Epidermal melanocyte (primary cell): Measurements from ENCODE around the gene JMJD4.

Experiments used
- DNase-seq: peaks from one replicate; pipeline ENCODE4 v3.0.0; 2011; ENCODE audit warnings: low spot score; ENCODE audit not compliant: insufficient read length

The JMJD4 gene, protein sequence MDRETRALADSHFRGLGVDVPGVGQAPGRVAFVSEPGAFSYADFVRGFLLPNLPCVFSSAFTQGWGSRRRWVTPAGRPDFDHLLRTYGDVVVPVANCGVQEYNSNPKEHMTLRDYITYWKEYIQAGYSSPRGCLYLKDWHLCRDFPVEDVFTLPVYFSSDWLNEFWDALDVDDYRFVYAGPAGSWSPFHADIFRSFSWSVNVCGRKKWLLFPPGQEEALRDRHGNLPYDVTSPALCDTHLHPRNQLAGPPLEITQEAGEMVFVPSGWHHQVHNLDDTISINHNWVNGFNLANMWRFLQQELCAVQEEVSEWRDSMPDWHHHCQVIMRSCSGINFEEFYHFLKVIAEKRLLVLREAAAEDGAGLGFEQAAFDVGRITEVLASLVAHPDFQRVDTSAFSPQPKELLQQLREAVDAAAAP

DNA sequence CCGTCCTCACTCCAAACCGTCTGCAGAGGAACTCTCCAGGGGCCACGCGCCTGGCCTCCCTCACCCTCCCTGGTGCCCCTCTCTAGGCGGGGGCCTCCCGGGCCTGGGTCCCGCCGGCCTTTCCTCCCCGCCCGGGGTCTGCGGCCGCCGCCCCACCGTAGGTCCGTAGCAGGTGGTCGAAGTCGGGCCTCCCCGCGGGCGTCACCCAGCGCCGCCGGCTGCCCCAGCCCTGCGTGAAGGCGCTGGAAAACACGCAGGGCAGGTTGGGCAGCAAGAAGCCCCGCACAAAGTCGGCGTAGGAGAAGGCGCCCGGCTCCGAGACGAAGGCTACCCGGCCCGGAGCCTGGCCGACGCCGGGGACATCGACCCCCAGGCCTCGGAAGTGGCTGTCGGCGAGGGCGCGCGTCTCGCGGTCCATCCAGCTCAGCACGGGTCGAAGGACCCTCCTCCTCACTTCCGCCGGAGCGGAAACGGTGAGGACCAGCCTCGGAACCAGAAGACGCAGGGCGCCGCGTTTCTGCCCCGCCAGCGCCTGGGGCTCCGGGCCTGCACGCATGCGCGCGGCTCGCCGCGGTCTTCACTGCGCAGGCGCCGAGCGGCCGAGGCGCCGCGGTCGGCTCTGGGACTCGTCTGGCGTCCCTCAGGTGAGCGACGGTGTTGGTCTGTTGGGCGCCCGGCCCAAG, at the start of gene JMJD4, which contains the start of gene SNAP47:
Gene JMJD4 (minus strand): TSS at position 447 of the 683 bp plus-strand sequence. CDS start 29 bp downstream, at position 418.
Gene SNAP47 (plus strand): TSS at position 580 of the 683 bp plus-strand sequence. CDS start 12,302 bp downstream, outside the sequence.
- DNase-seq, result peak; percentile 91

DNA sequence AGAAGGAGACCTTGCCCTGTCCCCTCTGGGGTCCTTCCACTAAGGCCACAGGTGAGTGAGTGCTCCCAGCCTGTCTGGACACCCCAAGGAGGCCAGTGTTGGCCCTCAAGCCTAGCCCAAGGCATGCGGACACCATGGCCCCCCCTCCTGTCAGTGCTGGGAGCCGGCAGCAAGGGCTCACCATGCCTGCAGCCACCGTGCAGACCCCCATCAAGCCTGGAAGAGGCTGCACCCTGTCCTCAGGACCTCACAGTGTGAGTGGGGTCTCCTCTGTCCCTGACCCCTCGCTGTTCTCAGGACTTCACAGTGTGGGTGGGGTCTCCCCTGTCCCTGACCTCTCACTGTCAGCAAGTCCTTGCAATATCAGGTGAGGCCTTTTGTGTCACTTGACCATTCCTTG, 47.1 kb upstream of the JMJD4 start:
- no peak for DNase-seq

DNA sequence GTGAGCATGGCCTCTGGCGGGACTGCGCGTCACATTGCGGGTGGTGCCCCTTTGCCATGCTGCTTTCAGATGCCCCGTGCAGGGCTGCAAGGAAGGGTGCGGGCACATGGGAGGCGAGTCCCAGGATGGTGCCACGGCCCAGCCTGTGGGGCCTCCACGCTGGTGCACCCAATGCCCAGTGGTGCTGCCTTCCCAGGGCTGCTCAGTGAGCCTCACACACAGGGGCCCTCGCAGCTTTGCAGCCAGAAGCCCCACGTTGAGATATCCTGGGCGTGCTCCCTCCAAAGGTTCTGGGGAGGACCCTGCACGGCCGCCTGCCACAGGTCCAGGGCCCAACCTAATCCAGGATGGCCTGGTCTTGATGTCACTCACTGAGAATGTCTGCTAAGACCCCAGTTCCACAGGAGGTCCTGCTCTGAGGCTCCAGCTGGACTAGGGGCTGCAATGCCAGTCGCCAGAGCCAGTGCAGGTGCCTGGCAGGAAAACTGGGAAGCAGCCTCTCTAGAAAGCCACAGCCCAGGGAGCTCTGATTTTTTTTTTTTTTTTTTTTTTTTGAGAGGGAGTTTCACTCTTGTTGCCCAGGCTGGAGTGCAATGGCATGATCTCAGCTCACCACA, 46.3 kb upstream of the JMJD4 start:
- no peak for DNase-seq

DNA sequence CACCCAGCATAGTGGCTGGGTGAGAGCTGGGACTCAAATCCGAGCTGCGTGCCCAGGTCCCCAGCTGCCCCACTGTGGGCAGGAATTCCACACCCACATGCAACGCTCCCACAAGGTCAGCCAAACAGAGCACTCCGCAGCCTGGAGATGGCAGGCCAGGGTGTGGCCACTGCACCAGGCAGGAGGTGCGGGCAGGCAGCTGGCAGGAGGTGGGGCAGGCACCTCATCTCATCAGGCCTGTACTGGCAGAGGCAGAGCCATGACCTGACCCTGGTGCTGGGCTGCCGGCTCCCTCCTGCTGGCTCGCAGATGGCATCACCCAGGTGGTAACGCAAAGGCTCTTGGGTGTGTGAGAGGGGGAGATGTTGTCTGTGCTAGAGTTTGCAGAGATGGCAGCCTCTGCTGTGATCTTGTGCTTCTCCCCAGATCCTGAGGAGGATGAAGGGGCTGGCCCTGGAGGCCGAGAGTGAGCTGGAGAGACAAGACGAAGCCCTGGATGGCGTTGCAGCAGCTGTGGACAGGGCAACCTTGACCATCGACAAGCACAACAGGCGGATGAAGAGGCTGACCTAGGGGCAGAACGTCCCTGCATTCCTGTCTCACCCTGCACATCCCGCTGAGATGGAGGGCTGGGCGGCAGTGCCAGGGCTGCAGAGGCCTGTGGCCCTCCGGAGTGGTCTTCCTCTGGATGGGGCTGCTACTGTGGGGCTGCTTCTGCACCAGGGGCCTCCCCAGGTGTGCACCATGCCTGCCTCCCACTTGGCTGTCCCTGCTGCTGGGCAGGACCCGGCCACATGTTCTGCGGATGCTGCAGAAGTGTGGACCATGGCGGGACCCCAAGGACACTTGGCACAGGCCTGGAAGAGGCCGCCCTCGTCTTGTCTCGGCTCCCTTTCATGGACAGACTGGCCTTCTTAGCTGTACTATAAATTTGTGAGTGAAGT, 45.3 kb upstream of the JMJD4 start:
- no peak for DNase-seq

DNA sequence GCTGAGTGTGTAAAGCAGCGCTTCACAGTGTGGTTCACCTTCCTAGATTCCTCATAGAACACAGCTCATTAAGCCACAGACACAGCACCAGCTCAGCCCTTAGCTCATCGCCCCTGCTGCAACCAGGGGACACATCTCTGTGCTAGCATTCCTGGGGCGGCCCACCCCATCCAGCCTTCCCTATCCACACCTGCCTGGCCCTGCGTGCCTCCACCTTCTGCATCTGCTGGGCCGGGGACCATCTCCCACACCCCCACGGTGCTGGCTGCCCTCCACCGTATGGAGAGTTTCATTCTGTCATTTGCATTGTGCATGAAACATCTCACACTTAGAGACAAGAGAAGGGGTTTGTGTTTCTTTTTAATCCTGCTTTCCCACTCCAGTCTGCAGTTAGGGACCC, 44.6 kb upstream of the JMJD4 start:
- DNase-seq, result no peak

DNA sequence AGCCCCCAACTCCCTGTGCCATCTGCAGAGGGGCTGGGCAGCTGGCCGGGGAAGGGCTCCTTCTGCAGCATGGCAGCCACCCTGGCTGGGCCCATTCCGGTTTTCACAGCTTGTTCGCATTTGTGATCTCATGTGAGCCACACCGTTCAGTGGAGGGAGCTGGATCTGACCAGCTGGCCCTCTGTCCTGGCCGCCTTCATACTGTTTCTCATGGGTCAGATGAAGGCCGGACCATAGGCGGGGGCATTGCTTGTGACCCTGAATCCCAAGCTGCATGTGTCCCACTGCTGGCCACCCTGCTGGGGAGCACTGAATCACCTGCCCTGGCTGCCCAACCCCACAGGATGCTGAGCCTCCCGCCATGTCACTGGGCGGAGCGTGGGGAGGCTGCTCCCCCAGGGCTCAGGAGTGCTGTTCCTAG, 43.9 kb upstream of the JMJD4 start:
- DNase-seq, result no peak

DNA sequence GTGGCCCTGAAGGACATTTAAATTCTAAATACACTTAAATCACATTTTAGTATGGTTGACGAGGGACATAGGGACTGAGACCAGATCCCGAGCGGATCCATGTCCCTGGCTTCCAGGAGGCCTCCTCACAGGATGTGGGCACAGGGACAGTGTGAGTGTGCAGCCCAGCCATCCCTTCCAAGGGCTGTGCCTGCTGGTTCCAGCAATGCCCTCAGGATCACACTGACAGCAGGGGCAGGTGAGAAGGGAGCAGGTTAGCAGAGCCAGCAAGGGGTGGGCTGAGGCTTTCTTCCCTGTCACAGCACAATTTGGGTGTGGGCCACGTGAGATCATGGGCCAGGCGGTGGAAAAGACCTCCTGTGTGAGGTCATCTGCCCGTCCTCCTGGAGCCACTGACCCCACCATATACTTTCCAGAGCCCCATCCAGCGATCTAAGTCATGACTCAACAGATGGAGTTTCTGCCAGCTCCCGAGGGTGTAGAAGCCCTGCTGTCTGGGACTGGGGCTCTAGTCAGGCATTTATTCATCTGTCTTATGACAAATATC, 43.4 kb upstream of the JMJD4 start:
- DNase-seq, result no peak

DNA sequence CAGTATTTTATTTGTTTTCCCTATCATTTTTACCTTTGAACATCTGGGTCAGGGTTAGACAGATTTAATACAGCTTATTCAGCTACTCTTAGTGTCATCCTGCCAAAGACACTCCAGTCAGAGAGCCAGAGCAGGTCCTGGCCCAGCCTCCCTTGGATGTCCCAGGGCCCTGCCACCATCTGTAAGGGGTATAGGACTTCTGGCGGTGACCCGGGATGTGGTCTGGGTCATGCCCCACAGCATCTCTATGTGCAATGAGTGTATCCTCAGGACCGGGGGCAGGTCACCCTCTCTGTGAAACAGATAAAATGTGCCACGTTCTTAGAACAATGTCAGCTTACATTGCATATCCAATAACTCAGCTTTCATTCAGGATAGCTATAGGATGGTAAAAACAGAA, 42.5 kb upstream of the JMJD4 start:
- DNase-seq, result no peak

DNA sequence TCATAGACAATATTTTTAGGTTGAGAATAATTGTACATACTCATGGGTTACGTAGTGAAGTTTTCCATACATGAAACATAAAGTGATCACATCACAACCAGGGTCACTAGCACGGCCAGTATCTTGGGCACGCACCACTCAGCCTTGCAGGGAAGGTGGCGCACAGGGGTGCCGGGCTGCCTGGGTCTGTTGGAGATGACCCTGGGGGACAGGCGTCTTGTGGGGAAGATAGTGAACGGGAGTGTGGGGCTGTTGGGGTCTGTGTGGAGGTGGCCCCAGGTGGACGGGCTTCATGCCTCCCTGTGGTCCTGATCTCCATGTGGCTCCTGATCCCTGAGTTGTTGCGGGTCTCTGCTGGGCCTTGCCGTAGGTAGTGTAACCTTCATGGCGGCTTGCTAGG, 42.1 kb upstream of the JMJD4 start:
- DNase-seq, result no peak

DNA sequence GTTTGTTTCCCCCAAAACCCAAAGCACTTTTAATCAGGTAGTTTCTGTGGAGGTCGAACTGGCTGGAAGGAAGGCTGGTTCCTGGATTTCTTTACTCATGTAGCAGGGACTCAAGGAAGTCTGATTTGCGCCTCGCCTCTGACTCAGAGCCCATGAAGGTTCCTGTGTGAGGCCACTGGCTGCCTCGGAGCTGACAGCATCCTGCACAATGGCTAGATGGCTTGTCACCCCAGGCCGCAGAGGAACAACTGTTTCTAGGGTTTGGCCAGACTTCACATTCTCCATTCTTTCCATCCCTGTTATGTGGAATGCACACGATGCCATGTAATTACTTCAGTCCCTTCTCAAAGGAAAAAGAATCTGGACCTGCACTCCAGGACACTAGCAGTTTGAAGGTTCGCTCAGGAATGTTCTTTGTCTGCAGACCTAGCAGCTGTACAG, 41.2 kb upstream of the JMJD4 start:
- DNase-seq, result peak; percentile 79

DNA sequence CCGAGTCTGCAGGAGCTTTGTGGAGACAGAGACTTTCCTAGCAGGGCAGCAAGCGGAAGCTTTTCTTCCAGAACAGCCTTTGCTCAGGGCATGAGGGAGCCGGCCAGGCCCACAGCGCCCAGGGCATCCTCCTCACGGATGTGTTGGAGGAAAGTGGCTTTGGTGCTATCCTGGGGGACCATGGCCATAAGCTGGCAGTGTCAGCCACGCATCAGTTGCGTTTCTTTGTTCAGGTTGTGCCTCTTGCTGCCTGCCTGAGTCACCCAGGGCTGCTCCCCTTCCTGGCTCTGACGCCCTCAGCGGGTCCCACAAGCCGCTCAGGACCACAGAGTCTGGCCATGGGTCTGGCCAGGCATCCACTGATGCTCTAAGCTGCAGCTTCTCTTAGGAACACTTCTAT, 40.7 kb upstream of the JMJD4 start:
- no peak for DNase-seq

DNA sequence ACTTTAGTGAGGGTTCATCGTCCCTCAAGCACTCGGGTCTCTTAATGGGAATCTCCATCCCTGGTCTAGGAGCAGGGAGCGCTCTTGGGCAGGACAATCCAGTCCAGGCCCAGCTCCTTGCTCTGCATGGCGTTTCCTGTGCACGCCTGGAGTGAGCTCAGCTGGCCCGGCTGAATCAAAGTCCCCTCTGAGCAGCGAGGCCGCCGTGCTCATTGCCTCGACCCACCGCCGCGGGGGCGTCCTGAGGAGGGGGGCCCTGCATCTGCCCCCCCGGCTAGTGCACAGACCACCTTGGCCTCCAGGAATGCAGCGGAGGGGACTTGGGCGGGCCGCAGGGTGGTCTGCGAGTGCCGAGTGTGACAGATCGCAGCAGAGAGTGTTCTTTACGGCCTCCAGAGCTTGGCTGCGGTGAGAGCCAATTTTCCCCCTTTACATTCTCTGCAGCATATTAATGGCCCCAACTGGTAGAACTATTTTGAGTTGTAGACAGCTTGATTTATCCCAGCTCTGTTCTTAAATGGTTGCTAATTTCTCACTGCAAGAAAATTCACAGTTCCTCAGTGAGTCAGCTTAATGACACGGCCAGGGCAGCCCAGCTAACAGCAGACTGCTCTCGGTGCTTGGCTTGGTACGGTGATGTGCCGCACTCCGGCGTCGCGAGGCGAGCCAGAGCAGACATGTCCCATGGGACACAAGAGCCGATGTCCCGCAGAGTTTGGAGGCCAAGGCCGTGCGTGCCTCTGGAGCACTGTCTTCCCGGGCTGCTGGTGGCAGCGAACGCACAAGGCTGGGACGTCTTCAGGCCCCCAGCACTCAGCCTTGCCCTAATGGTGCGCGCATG, 39.9 kb upstream of the JMJD4 start:
- DNase-seq, result peak; percentile 26

DNA sequence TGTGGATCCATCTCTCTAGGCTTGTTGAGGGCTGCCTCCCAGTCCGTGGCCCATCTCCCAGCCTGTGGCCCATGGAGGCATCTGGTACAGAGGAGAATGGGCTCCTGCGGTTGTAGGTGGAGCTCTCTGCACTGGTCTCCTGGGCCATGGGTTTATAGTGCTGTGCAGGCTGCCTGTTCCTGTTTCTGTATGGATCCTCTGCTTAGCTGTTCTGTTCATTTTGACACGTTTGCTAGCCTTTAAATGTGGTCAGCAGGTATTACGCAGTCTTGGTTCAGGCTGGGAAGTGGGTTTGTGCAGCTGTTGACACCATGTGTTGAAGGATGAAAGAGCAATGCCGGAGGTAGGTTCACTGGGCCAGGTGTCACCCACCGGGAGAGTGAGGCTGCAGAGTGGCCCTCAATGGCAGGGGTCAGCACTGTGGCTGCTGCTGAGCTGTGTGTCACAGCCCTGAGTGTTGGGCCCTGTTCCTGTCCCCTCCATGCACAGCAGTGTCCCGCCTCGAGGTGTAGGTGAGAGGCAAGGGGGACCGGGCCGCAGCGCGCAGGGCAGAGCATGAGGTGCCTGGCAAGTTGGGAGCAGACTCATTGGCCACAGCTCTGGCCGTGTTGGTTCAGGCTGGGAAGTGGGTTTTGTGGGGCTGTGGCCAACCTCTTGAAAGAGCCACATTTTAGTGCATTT, 39.1 kb upstream of the JMJD4 start:
- no peak for DNase-seq

DNA sequence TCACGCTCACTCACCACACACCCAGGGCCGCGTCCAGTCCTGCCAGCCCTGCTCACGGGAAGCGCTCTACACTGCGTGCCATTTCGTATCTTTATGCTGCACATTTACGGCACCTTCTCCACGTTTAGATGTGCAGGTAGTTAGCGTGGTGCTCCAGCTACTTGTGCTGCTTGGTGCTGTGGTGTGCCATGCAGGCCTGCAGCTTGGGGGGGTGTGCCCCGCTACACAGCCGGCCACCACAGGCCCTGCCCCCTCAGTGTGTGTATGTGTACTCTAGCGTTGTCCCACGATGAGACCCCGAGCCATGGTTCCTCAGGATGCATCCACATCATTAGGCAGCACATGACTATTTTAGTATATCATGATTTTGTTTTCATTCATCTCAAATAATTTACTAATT, 38.5 kb upstream of the JMJD4 start:
- no peak for DNase-seq

DNA sequence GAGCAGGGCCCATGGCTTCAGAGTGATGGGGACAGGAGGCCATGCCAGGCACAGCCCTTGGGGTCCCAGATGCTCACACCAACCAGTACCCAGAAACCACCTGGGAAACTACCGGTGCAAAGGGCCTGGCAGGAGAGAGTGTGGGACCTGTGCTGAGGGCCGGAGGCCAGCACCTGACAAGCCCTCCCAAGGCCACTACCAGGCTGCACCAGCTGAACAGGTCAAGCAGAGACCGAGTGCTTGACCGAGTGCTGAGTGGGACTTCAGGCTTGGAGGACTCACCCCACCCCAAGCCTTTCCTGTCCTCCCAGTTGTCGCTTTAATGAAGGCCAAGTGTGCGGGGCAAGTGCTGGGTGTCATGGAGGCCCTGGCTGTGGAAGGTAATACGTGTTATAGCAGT, 36.7 kb upstream of the JMJD4 start:
- DNase-seq, result no peak

DNA sequence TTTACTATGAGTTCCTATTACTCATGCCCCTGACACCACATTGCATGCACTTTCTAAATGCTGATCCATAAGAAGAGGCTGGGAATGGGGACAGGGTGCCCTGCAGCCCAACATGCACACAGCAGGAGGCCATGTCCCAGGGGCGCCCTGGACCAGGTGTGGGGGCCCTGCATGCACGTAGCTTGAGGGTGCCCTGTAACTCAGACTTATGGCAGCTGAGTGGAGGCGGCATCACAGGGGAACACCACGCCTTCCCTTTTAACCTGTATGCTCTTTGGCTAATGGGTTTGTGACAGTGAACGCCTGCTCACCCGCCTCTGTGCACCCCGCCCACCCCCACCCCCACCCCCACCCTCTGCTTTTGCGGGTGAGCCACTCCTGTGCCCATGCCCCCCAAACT, 36.2 kb upstream of the JMJD4 start:
- no peak for DNase-seq

DNA sequence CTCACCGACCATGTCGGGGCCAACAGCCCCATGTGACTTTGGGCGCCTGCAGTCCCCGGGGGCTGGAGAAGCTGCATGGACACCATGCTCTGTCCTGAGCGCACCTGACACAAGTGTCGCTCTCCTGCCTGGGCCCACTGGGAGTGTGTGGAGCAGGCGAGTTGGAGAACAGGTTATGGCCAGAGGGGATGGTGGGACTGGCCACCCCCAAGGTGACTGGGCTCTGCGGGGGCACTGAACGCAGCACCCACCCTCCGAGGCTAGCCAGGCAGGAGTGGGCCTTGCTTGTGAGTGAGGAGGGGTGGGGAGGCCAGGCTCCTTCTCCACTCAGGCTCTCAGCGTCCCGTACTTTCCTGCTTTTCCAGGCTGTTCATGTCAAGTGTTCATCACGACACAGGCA, 35.7 kb upstream of the JMJD4 start:
- no peak for DNase-seq

DNA sequence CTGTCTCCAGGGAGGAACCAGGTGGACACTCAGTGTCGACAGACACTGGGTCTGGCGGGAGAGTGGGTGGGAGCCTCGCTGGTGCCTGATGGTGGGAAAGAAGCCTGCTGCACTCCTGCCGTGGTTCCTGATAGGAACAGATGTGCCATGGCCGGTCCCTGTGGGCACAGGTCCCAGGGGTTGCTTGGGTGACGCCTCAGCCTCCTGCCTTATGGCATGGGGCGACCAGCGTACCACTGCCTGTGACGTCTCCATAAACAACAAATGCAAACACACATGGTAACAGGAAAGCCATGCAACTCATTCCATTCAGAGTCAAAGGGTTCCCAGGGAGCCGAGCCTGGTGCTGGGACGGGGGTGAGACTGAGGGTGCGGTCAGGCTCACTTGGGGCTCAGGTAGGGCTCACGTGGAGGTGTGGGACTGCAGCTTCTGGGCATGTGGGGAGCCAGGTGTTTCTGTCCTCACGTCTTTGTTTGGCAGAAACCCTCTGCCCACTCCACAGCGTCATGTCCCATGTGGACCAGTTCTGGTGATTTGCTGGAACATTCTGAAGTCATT, 34.9 kb upstream of the JMJD4 start:
- no peak for DNase-seq
